Smooth muscle cell (in vitro differentiated cells): Measurements from ENCODE around the gene SERPINA5. TPM values are rescaled to one million over a fixed set of nuclear protein-coding genes. Genes with fewer than 3 reads are reported as not detected.

Source experiments
- DNase-seq: peaks from one replicate; lab custom pipeline; 2025; ENCODE audit not compliant: unreplicated experiment; lab: John Stamatoyannopoulos, UW
- H2AFZ ChIP-seq: fragments of 200-600 bp; sonication (generic); 2 replicates; pipeline ENCODE4 v1.6.0; 2016; ENCODE audit warnings: antibody characterized with exemption, low read depth, mild to moderate bottlenecking
- H3F3A ChIP-seq: fragments of 200-600 bp; sonication (generic); 2 replicates; pipeline ENCODE4 v1.6.0; 2017; ENCODE audit warnings: antibody characterized with exemption, low read depth
- H3K27ac ChIP-seq: fragments of 200-600 bp; sonication (generic); 2 replicates; pipeline ENCODE4 v1.5.1; 2016; ENCODE audit warnings: low read depth, mild to moderate bottlenecking
- H3K27me3 ChIP-seq: fragments of 200-600 bp; sonication (generic); 2 replicates; pipeline ENCODE4 v1.6.1; 2016; ENCODE audit warnings: low read depth, mild to moderate bottlenecking
- H3K36me3 ChIP-seq: fragments of 200-600 bp; sonication (generic); 2 replicates; pipeline ENCODE4 v1.5.1; 2016; ENCODE audit warnings: low read depth
- H3K4me1 ChIP-seq: fragments of 200-600 bp; sonication (generic); 2 replicates; pipeline ENCODE4 v1.5.1; 2016; ENCODE audit warnings: low read depth
- H3K4me2 ChIP-seq: fragments of 200-600 bp; sonication (generic); 2 replicates; pipeline ENCODE4 v1.6.0; 2016; ENCODE audit warnings: mild to moderate bottlenecking
- H3K4me3 ChIP-seq: fragments of 200-600 bp; sonication (generic); 2 replicates; pipeline ENCODE4 v1.5.1; 2016; ENCODE audit warnings: mild to moderate bottlenecking
- H3K79me2 ChIP-seq: fragments of 200-600 bp; sonication (generic); 2 replicates; pipeline ENCODE4 v1.6.0; 2016; ENCODE audit warnings: low read depth, mild to moderate bottlenecking
- H3K9ac ChIP-seq: fragments of 200-600 bp; sonication (generic); 2 replicates; pipeline ENCODE4 v1.6.0; 2016; ENCODE audit warnings: low read depth
- H3K9me3 ChIP-seq: fragments of 200-600 bp; sonication (generic); replicated peaks from 2 replicates; pipeline ENCODE4 v1.5.1; 2016; ENCODE audit warnings: low read depth
- H4K20me1 ChIP-seq: fragments of 200-600 bp; sonication (generic); 2 replicates; pipeline ENCODE4 v1.6.0; 2016; ENCODE audit warnings: low read depth
- WGBS: methylation state at CpG from one replicate; pipeline ENCODE4 v1.1.7; 2016; ENCODE audit warnings: low lambda C conversion rate; 5-methylcytosine and 5-hydroxymethylcytosine counted together
- polyA plus RNA-seq: library from polyadenylated mRNA; unstranded; fragments of >200 nt; fragmentation: Nextera tagmentation; extraction: Ambion mirVana; gene quantifications from 2 replicates; pipeline ENCODE4 v1.2.1, GENCODE V29; 2016
- total RNA-seq: library from RNA; depleted of rRNA; stranded (reverse); fragments of >200 nt; gene quantifications from 2 replicates; pipeline ENCODE4 v1.2.3, GENCODE V29; 2014
- TF ChIP-seq, protein P1 (sequence below): fragments of 200-600 bp; sonication (generic); IDR thresholded peaks from 2 replicates; pipeline ENCODE4 v1.5.1; 2017; ENCODE audit warnings: borderline replicate concordance, mild to moderate bottlenecking, antibody characterized with exemption; ENCODE audit not compliant: insufficient read depth, poor library complexity, severe bottlenecking

The SERPINA5 gene
- total and polyA plus RNA-seq, 2 experiments from 2014 or later: 0.27 to 0.43 TPM

DNA sequence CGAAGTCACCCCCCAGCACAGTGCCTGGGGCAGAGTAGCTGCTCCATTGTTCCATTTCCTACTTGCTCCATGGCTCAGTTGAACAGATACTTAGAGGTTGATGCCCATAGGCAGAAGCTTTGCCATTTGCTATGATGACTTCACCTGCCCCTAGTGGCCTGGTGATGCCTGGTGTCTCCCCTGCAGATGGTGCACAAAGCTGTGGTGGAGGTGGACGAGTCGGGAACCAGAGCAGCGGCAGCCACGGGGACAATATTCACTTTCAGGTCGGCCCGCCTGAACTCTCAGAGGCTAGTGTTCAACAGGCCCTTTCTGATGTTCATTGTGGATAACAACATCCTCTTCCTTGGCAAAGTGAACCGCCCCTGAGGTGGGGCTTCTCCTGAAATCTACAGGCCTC lies 10.6 kb downstream of the SERPINA5 start:
- H3K36me3 ChIP-seq: no peaks in the 10 kb centered on the region
- no peaks in the 10 kb centered on the region for H4K20me1 ChIP-seq
- no peaks in the 10 kb centered on the region for H3K4me1 ChIP-seq
- no peak overlapping the region for H3K9ac ChIP-seq
- no peaks in the 10 kb centered on the region for H3K27me3 ChIP-seq
- H3K79me2 ChIP-seq: no peaks in the 10 kb centered on the region
- TF ChIP-seq, protein P1, sequence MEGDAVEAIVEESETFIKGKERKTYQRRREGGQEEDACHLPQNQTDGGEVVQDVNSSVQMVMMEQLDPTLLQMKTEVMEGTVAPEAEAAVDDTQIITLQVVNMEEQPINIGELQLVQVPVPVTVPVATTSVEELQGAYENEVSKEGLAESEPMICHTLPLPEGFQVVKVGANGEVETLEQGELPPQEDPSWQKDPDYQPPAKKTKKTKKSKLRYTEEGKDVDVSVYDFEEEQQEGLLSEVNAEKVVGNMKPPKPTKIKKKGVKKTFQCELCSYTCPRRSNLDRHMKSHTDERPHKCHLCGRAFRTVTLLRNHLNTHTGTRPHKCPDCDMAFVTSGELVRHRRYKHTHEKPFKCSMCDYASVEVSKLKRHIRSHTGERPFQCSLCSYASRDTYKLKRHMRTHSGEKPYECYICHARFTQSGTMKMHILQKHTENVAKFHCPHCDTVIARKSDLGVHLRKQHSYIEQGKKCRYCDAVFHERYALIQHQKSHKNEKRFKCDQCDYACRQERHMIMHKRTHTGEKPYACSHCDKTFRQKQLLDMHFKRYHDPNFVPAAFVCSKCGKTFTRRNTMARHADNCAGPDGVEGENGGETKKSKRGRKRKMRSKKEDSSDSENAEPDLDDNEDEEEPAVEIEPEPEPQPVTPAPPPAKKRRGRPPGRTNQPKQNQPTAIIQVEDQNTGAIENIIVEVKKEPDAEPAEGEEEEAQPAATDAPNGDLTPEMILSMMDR: no peak
- 95% methylated on average over 8 of the region's 8 CpGs for WGBS
- no peak overlapping the region for H3K4me3 ChIP-seq
- DNase-seq: no peak
- no peak overlapping the region for H3K27ac ChIP-seq
- no peaks in the 10 kb centered on the region for H3K9me3 ChIP-seq
- no peak overlapping the region for H2AFZ ChIP-seq
- H3K4me2 ChIP-seq: no peak overlapping the region
- H3F3A ChIP-seq: no peaks in the 10 kb centered on the region

DNA sequence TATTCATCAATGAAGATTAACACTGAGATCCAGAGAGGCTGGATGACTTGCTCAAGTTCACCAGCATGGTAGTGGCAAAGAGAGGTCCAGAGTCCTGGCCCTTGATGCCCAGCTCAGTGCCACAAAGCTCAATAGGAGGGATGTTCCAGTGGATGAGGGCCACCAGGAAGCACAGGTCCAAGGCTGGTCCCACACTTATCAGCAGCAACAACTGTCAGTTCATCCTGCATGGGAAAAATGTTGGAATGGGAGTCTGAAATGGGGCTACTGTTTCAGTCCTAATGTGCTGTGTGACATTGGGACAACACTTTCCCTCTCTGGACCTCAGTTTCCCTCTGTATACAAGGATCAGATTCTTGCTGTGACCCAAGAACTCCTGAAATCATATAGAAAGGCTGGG lies 11.2 kb downstream of the SERPINA5 start:
- no peak overlapping the region for H3K4me2 ChIP-seq
- H3F3A ChIP-seq: no peaks in the 10 kb centered on the region
- H3K27me3 ChIP-seq: no peaks in the 10 kb centered on the region
- H3K4me1 ChIP-seq: no peaks in the 10 kb centered on the region
- no peak overlapping the region for H3K27ac ChIP-seq
- H2AFZ ChIP-seq: no peak overlapping the region
- no peak overlapping the region for H3K4me3 ChIP-seq
- DNase-seq: no peak
- no peak overlapping the region for H3K9ac ChIP-seq
- H3K9me3 ChIP-seq: no peaks in the 10 kb centered on the region
- H3K36me3 ChIP-seq: no peaks in the 10 kb centered on the region
- H4K20me1 ChIP-seq: no peaks in the 10 kb centered on the region
- no peaks in the 10 kb centered on the region for H3K79me2 ChIP-seq
- TF ChIP-seq, protein P1: no peak

DNA sequence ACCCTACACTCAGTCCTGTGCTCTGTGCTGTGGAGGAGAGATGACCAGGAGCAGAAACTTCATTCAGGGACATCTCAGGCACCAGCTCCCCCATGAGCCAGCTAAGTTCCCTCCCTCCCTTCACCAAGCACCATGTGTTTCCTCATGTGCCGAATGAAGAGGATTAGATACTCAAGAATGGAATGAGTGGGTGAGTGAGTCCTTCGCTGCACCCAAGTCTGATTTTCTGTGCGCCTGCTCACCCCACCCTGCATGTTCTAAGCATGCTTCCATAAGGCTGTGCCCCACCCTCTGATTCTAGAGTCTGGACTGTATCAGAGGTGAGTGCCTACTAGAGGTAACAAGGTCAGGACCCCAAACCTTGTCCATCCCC lies 12.1 kb downstream of the SERPINA5 start:
- Histone ChIP-seq H3K4me3 (no peak overlapping the region), H3K9ac (no peak overlapping the region), H3K27me3 (no peaks in the 10 kb centered on the region), H3K4me1 (no peaks in the 10 kb centered on the region), H4K20me1 (no peaks in the 10 kb centered on the region), H3K36me3 (no peaks in the 10 kb centered on the region), H3K79me2 (no peaks in the 10 kb centered on the region), H3F3A (no peaks in the 10 kb centered on the region), H3K27ac (no peak overlapping the region), H2AFZ (no peak overlapping the region), H3K4me2 (no peak overlapping the region), H3K9me3 (no peaks in the 10 kb centered on the region)
- DNase-seq: no peak
- WGBS: 75% methylated on average over 3 of the region's 3 CpGs
- TF ChIP-seq, protein P1: no peak

DNA sequence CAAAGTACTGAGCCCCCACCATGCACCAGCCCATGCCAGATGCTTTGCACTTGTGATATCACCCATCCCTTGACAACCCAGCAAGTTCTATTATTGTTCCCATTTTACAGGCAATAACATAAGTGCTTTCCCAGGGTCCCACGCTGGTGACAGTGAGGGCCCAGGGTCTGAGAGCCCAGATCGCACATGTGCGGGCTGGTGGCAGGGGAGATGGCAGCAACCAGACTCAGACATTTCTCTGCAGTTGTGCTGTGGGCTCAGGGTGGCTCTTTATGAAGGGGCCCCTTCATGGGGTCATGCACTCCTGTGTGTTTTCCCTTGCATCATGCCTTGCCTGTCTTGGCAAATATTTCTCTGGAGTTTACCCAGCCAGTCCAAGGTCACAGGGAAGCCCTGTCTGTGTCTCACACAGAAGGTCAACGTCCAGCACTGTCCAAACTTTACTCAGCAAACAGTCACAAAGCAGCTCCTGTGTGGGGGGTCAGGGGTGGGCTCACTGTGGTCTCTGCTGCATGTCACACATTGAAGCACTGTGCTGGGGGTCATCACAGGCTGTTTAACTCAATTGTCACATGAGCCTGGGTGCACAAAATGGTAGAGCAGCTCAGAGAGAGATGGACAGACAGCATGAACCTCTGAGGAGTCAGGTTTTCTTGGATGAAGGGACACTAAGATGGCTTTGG lies 12.7 kb downstream of the SERPINA5 start:
- no peak for DNase-seq
- Histone ChIP-seq H3K79me2 (no peaks in the 10 kb centered on the region), H3K36me3 (no peaks in the 10 kb centered on the region), H3K27ac (no peak overlapping the region), H3K9ac (no peak overlapping the region), H3K4me2 (no peak overlapping the region), H3K4me1 (no peaks in the 10 kb centered on the region), H3K9me3 (no peaks in the 10 kb centered on the region), H3F3A (no peaks in the 10 kb centered on the region), H4K20me1 (no peaks in the 10 kb centered on the region), H3K27me3 (no peaks in the 10 kb centered on the region), H2AFZ (no peak overlapping the region), H3K4me3 (no peak overlapping the region)
- WGBS: 82% methylated on average over 4 of the region's 4 CpGs
- TF ChIP-seq, protein P1: no peak
